Measurements from ENCODE around the gene GYPC.

Gene GYPC

GRCh38 chr2:126650994-126651393, 5.0 kb upstream of the GYPC start:
- DNase-seq (ENCODE audit: low spot score), result no peak

GRCh38 chr2:126652323-126652891, 3.6 kb upstream of the GYPC start:
- DNase-seq (ENCODE audit: low spot score), result no peak

- DNase-seq (ENCODE audit: low spot score), result no peak
These were observed 2.8 kb upstream of the GYPC start for GRCh38 chr2:126653109-126653508.

- no peak for DNase-seq (ENCODE audit: low spot score)
These were observed 2.2 kb upstream of the GYPC start for GRCh38 chr2:126653761-126654160.

GRCh38 chr2:126655051-126655450, 907 bp upstream of the GYPC start:
- DNase-seq (ENCODE audit: low spot score), result no peak

GRCh38 chr2:126656431-126657147, 631 bp downstream of the GYPC start:
- DNase-seq (ENCODE audit: low spot score), result peak; percentile 34

GRCh38 chr2:126657148-126657635, 1.2 kb downstream of the GYPC start:
- peak; percentile 13 for DNase-seq (ENCODE audit: low spot score)

- DNase-seq (ENCODE audit: low spot score), result peak; percentile 84
These were observed 1.8 kb downstream of the GYPC start for GRCh38 chr2:126657636-126658318.

GRCh38 chr2:126658319-126658904, 2.5 kb downstream of the GYPC start:
- DNase-seq (ENCODE audit: low spot score), result no peak

- peak; percentile 71 for DNase-seq (ENCODE audit: low spot score)
These were observed 3.1 kb downstream of the GYPC start for GRCh38 chr2:126658905-126659561.

GRCh38 chr2:126659562-126660467, 3.9 kb downstream of the GYPC start:
- no peak for DNase-seq (ENCODE audit: low spot score)

GRCh38 chr2:126660971-126661370, 5.0 kb downstream of the GYPC start:
- no peak for DNase-seq (ENCODE audit: low spot score)

- DNase-seq (ENCODE audit: low spot score), result no peak
These were observed 5.9 kb downstream of the GYPC start for GRCh38 chr2:126661702-126662500.

GRCh38 chr2:126662621-126663020, 6.7 kb downstream of the GYPC start:
- peak; percentile 40 for DNase-seq (ENCODE audit: low spot score)

- DNase-seq (ENCODE audit: low spot score), result no peak
These were observed 7.4 kb downstream of the GYPC start for GRCh38 chr2:126663184-126663963.

GRCh38 chr2:126664234-126664633, 8.3 kb downstream of the GYPC start:
- peak; percentile 11 for DNase-seq (ENCODE audit: low spot score)

GRCh38 chr2:126664639-126665038, 8.7 kb downstream of the GYPC start:
- DNase-seq (ENCODE audit: low spot score), result no peak

GRCh38 chr2:126665483-126665882, 9.5 kb downstream of the GYPC start:
- DNase-seq (ENCODE audit: low spot score), result no peak

- DNase-seq (ENCODE audit: low spot score), result no peak
These were observed 12.3 kb downstream of the GYPC start for GRCh38 chr2:126668254-126668653.

GRCh38 chr2:126669772-126670171, 13.8 kb downstream of the GYPC start:
- no peak for DNase-seq (ENCODE audit: low spot score)

Measured in CD4-positive, alpha-beta T cell treated with Interleukin-6 at 100 ng/mL for 8 hours (primary cell).